Tibial artery (tissue), 4 donors: ENCODE data around the gene BIRC3.
A peak's percentile ranks its signal among the peaks of the same experiment; 100 is the strongest.

Experiments
- DNase-seq, 2 donors: peaks; one replicate each; pipeline ENCODE4 v3.0.0-alpha.2; 2019
- H3K27ac ChIP-seq, 2 donors: fragments of 200-600 bp; sonication (generic) in 1 of 2; 1 replicate in 1 of 2; 2 replicates in 1 of 2; pipeline ENCODE4 v1.5.1; 2018 to 2019; ENCODE audit warnings: mild to moderate bottlenecking in 1 of 2
- H3K27me3 ChIP-seq, 2 donors: fragments of 200-600 bp; sonication (generic) in 1 of 2; one replicate each; pipeline versions ENCODE4 v1.5.1 to v1.6.0; 2016 to 2019
- H3K36me3 ChIP-seq, 3 donors: fragments of 200-600 bp; sonication (generic) in 2 of 3; one replicate each; pipeline ENCODE4 v1.5.1; 2016 to 2019; ENCODE audit warnings: mild to moderate bottlenecking in 2 of 3
- H3K4me1 ChIP-seq, 4 donors: fragments of 200-600 bp; sonication (generic) in 2 of 4; 1 replicate in 3 of 4; 2 replicates in 1 of 4; pipeline ENCODE4 v1.5.1; 2016 to 2019
- H3K4me3 ChIP-seq, 2 donors: fragments of 200-600 bp; sonication (generic) in 1 of 2; 1 replicate in 1 of 2; 2 replicates in 1 of 2; pipeline ENCODE4 v1.5.1; 2018 to 2019; ENCODE audit warnings: mild to moderate bottlenecking in 2 of 2
- H3K9me3 ChIP-seq, 3 donors: fragments of 200-600 bp; sonication (generic) in 1 of 3; one replicate each; pipeline ENCODE4 v1.5.1; 2016 to 2019
- CTCF ChIP-seq, 2 experiments: fragments of 200-600 bp in 1 of 2; fragments of 450-650 bp in 1 of 2; IDR thresholded peaks; one replicate each; pipeline ENCODE4 v1.5.1; 2017 to 2019; ENCODE audit warnings: antibody characterized with exemption in 2 of 2, mild to moderate bottlenecking in 1 of 2, moderate library complexity in 1 of 2
- intact Hi-C: fragments of 100-400 bp; cut with DNase I; formaldehyde crosslinking; loops from one replicate; pipeline ENCODE4 v1.15.0; 2023; ENCODE audit warnings: low total_unique reads

Gene BIRC3

GRCh38 chr11:102317099-102317767 lies at the start of gene BIRC3:
Gene BIRC3 (plus strand): TSS chr11:102317484. CDS start chr11:102324510, 7,026 bp downstream.
- Histone ChIP-seq H3K36me3 (no peaks in the 10 kb centered on the region), H3K4me1 (peaks cover 0 to 37% (median 12%) of the 10 kb centered on the region in 4 donors), H3K4me3 (peak within 1 kb of the TSS; percentile 61 to 62), H3K27me3 (no peaks in the 10 kb centered on the region), H3K9me3 (no peaks in the 10 kb centered on the region), H3K27ac (peak within 1 kb of the TSS; percentile 63 to 68)
- TF ChIP-seq CTCF (IDR thresholded peaks at IDR 0.05): peak; percentile 37 to 53
- intact Hi-C loops: no loop called here
- DNase-seq: peak; percentile 86 to 90

- H3K9me3 ChIP-seq: no peaks in the 10 kb centered on the region
- H3K36me3 ChIP-seq: no peaks in the 10 kb centered on the region
- DNase-seq: no peak
- peaks cover 0 to 9% (median 6%) of the 10 kb centered on the region in 4 donors for H3K4me1 ChIP-seq
- peak overlapping the region; percentile 16 to 33 for H3K27ac ChIP-seq
- intact Hi-C loops: loop anchor here (10.0 kb wide), 1 partner anchor 213 kb away; no protein-coding TSS in a partner anchor
- no peak for TF ChIP-seq CTCF (IDR thresholded peaks at IDR 0.05)
- H3K4me3 ChIP-seq: peak overlapping the region; percentile 54 to 66
- no peaks in the 10 kb centered on the region for H3K27me3 ChIP-seq
Observed at GRCh38 chr11:102267609-102268008, 49.7 kb upstream of the BIRC3 start.

GRCh38 chr11:102268083-102268984 lies 49.0 kb upstream of the BIRC3 start:
- peak; percentile 51 to 85 for DNase-seq
- TF ChIP-seq CTCF (IDR thresholded peaks at IDR 0.05): peak; percentile 17 to 55
- peak overlapping the region; percentile 54 to 66 for H3K4me3 ChIP-seq
- peak overlapping the region; percentile 16 to 33 for H3K27ac ChIP-seq
- no peaks in the 10 kb centered on the region for H3K36me3 ChIP-seq
- peaks cover 0 to 9% (median 6%) of the 10 kb centered on the region in 4 donors for H3K4me1 ChIP-seq
- no peaks in the 10 kb centered on the region for H3K9me3 ChIP-seq
- H3K27me3 ChIP-seq: no peaks in the 10 kb centered on the region
- intact Hi-C loops: loop anchor here (10.0 kb wide), 1 partner anchor 214 kb away; no protein-coding TSS in a partner anchor

- Histone ChIP-seq H3K4me1 (peaks cover 0 to 9% (median 6%) of the 10 kb centered on the region in 4 donors), H3K36me3 (no peaks in the 10 kb centered on the region), H3K27me3 (no peaks in the 10 kb centered on the region), H3K9me3 (no peaks in the 10 kb centered on the region), H3K4me3 (peak overlapping the region; percentile 54 to 66), H3K27ac (peak overlapping the region; percentile 16 to 33)
- DNase-seq: no peak
- intact Hi-C loops: loop anchor here (10.0 kb wide), 1 partner anchor 214 kb away; no protein-coding TSS in a partner anchor
- TF ChIP-seq CTCF (IDR thresholded peaks at IDR 0.05): no peak
Observed at GRCh38 chr11:102268985-102269470, 48.3 kb upstream of the BIRC3 start.

- TF ChIP-seq CTCF (IDR thresholded peaks at IDR 0.05): no peak
- Histone ChIP-seq H3K27ac (no peak overlapping the region), H3K36me3 (no peaks in the 10 kb centered on the region), H3K27me3 (no peaks in the 10 kb centered on the region), H3K4me1 (peaks cover 0 to 9% (median 6%) of the 10 kb centered on the region in 4 donors), H3K9me3 (no peaks in the 10 kb centered on the region), H3K4me3 (no peak overlapping the region)
- intact Hi-C loops: loop anchor here (10.0 kb wide), 1 partner anchor 215 kb away; no protein-coding TSS in a partner anchor
- no peak for DNase-seq
Observed at GRCh38 chr11:102269927-102270326, 47.4 kb upstream of the BIRC3 start.
